Stimulated activated CD4-positive, alpha-beta T cell treated with anti-CD3 and anti-CD28 coated beads, Interleukin-2, amount 100 ng/mL, for 24 hours (primary cell): ENCODE results near the gene STAT6.

Experiments
- DNase-seq, 2 donors: peaks; one replicate each; pipeline ENCODE4 v3.0.0-alpha.2; 2020

The STAT6 gene

GRCh38 chr12:57143454-57143853, 32.3 kb upstream of the STAT6 start:
- no peak for DNase-seq

- DNase-seq: no peak
These were observed 31.6 kb upstream of the STAT6 start for GRCh38 chr12:57142727-57143126.

- DNase-seq: no peak
These were observed 31.0 kb upstream of the STAT6 start for GRCh38 chr12:57142121-57142520.

GRCh38 chr12:57141249-57141648, 30.1 kb upstream of the STAT6 start:
- DNase-seq: no peak

GRCh38 chr12:57139796-57140649, 28.9 kb upstream of the STAT6 start:
- DNase-seq: no peak

- DNase-seq: no peak
These were observed 27.5 kb upstream of the STAT6 start for GRCh38 chr12:57138526-57139272.

GRCh38 chr12:57135527-57136326, 24.6 kb upstream of the STAT6 start:
- no peak for DNase-seq

- DNase-seq: no peak
These were observed 23.8 kb upstream of the STAT6 start for GRCh38 chr12:57134949-57135348.

GRCh38 chr12:57133916-57134315, 22.8 kb upstream of the STAT6 start:
- DNase-seq: no peak

- no peak for DNase-seq
These were observed 21.9 kb upstream of the STAT6 start for GRCh38 chr12:57133013-57133569.

GRCh38 chr12:57131896-57132744, 21.0 kb upstream of the STAT6 start:
- DNase-seq: no peak

GRCh38 chr12:57130941-57131340, 19.8 kb upstream of the STAT6 start:
- no peak for DNase-seq

GRCh38 chr12:57129889-57130288, 18.7 kb upstream of the STAT6 start:
- DNase-seq: no peak

GRCh38 chr12:57129321-57129842, 18.2 kb upstream of the STAT6 start:
- DNase-seq: no peak

- no peak for DNase-seq
These were observed 17.5 kb upstream of the STAT6 start for GRCh38 chr12:57128519-57129247.

- DNase-seq: peak; percentile 79 to 80
These were observed 16.8 kb upstream of the STAT6 start, which contains the start of gene LRP1 for GRCh38 chr12:57127726-57128518. Gene LRP1, plus strand, starts transcription at chr12:57128483. Its CDS starts 482 bp downstream, at chr12:57128965.

GRCh38 chr12:57127101-57127725, 16.1 kb upstream of the STAT6 start:
- peak; percentile 40 to 49 for DNase-seq

- DNase-seq: no peak
These were observed 15.4 kb upstream of the STAT6 start for GRCh38 chr12:57126561-57126960.

GRCh38 chr12:57126061-57126460, 14.9 kb upstream of the STAT6 start:
- no peak for DNase-seq
